PC-3 (cell line): ENCODE measurements around the gene ARHGEF2. TPM values are rescaled to one million over a fixed set of nuclear protein-coding genes. Genes with fewer than 3 reads are reported as not detected.

Experiments
- ATAC-seq: fragments of 200-7000 bp; cut with Tn5 transposase; 2 replicates; pipeline ENCODE4 v1.9.1; 2020; ENCODE audit warnings: mild to moderate bottlenecking, moderate library complexity
- BruUV-seq: library from RNA; stranded (reverse); fragments of 400-500 nt; replicated peaks from 2 replicates; lab custom pipeline; 2021; lab: Mats Ljungman, UMichigan
- CTCF ChIA-PET: fragments of 300-600 bp; sonication (Branson Sonifier 250); formaldehyde crosslinking; loops from one replicate; lab custom pipeline; 2022; ENCODE audit warnings: antibody characterized with exemption; lab: Charles Lee
- POLR2A ChIA-PET: fragments of 300-600 bp; sonication (Branson Sonifier 250); formaldehyde crosslinking; loops from one replicate; lab custom pipeline; 2022; ENCODE audit warnings: antibody characterized with exemption; ENCODE audit not compliant: unreplicated experiment; lab: Charles Lee
- DNase-seq: peaks from one replicate; pipeline ENCODE4 v3.0.0-alpha.2; 2015
- H2AFZ ChIP-seq: fragments of 300-600 bp; sonication (generic); 2 replicates; pipeline ENCODE4 v1.6.0; 2016; ENCODE audit warnings: antibody characterized with exemption, low read length
- H3F3A ChIP-seq: fragments of 300-600 bp; sonication (generic); one replicate; pipeline ENCODE4 v1.6.0; 2017; ENCODE audit warnings: antibody characterized with exemption, low read length, control low read depth, mild to moderate bottlenecking; ENCODE audit not compliant: unreplicated experiment
- H3K27ac ChIP-seq: fragments of 300-600 bp; sonication (generic); 2 replicates; pipeline ENCODE4 v1.5.1; 2016; ENCODE audit warnings: mild to moderate bottlenecking, low read length
- H3K27me3 ChIP-seq: fragments of 300-600 bp; sonication (generic); 2 replicates; pipeline ENCODE4 v1.6.1; 2016; ENCODE audit warnings: low read length, mixed read lengths
- H3K36me3 ChIP-seq: fragments of 300-600 bp; sonication (generic); 2 replicates; pipeline ENCODE4 v1.6.1; 2016; ENCODE audit warnings: low read depth, mixed run types, low read length, mixed read lengths
- H3K4me1 ChIP-seq: fragments of 300-600 bp; sonication (generic); 2 replicates; pipeline ENCODE4 v1.5.1; 2016; ENCODE audit warnings: low read length; ENCODE audit not compliant: insufficient read depth
- H3K4me2 ChIP-seq: fragments of 300-600 bp; sonication (generic); 2 replicates; pipeline ENCODE4 v1.6.0; 2016; ENCODE audit warnings: low read length
- H3K4me3 ChIP-seq: fragments of 300-600 bp; sonication (generic); 2 replicates; pipeline ENCODE4 v1.5.1; 2016; ENCODE audit warnings: mild to moderate bottlenecking, low read length, mixed read lengths
- H3K79me2 ChIP-seq: fragments of 300-600 bp; sonication (generic); 2 replicates; pipeline ENCODE4 v1.6.1; 2017; ENCODE audit warnings: low read length, mixed read lengths
- H3K9ac ChIP-seq: fragments of 300-600 bp; sonication (generic); 2 replicates; pipeline ENCODE4 v1.6.0; 2016; ENCODE audit warnings: mild to moderate bottlenecking, low read length
- H3K9me2 ChIP-seq: fragments of 300-600 bp; sonication (generic); replicated peaks from 2 replicates; pipeline ENCODE4 v1.6.1; 2016; ENCODE audit warnings: mixed run types, low read length, mixed read lengths
- H3K9me3 ChIP-seq: fragments of 300-600 bp; sonication (generic); 2 replicates; pipeline ENCODE4 v1.6.1; 2016; ENCODE audit warnings: low read length, mixed read lengths
- H4K20me1 ChIP-seq: fragments of 300-600 bp; sonication (generic); 2 replicates; pipeline ENCODE4 v1.6.1; 2016; ENCODE audit warnings: low read length, mixed read lengths
- EZH2 ChIP-seq: fragments of 300-600 bp; sonication (generic); IDR thresholded peaks from one replicate; pipeline ENCODE4 v1.6.1; 2017; ENCODE audit warnings: antibody characterized with exemption, mild to moderate bottlenecking, low read length; ENCODE audit not compliant: unreplicated experiment
- EZH2phosphoT487 ChIP-seq: fragments of 300-600 bp; sonication (generic); IDR thresholded peaks from 2 replicates; pipeline ENCODE4 v1.6.1; 2018; ENCODE audit warnings: mild to moderate bottlenecking, antibody characterized with exemption, low read length, borderline replicate concordance
- intact Hi-C: fragments of 100-400 bp; cut with micrococcal nuclease; formaldehyde crosslinking; loops from 2 replicates; pipeline ENCODE4 v1.9.0; 2023
- total RNA-seq: library from RNA; depleted of rRNA; stranded (reverse); fragments of >200 nt; gene quantifications from 2 replicates; pipeline ENCODE4 v1.2.3, GENCODE V29; 2014
- TF ChIP-seq, protein P1 (sequence below): fragments of 300-600 bp; sonication (generic); conservative IDR thresholded peaks from 2 replicates; pipeline ENCODE4 v1.5.1; 2017; ENCODE audit warnings: antibody characterized with exemption, low read depth, mild to moderate bottlenecking, low read length

The ARHGEF2 gene
- total RNA-seq, 1 experiment from 2014 or later: 65.9 TPM

DNA sequence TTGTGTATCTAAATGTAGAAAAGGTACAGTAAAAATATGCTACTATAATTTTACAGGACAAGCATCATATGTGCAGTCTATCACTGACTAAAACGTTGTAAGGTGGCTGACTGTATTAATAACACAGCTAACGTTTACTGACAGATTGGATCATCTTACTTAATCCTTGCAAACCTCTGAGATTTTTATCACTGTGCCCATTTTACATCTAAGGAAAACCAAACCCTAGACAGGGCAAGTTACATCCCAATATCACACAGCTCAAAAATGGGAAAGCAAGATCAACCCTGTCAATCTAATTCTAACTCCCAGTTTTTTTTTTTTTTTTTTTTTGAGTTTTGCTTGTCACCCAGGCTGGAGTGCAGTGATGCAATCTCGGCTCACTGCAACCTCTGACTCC, 59.7 kb downstream of the ARHGEF2 start:
- TF ChIP-seq EZH2phosphoT487 (no peak), EZH2 (no peak)
- TF ChIP-seq, protein P1, sequence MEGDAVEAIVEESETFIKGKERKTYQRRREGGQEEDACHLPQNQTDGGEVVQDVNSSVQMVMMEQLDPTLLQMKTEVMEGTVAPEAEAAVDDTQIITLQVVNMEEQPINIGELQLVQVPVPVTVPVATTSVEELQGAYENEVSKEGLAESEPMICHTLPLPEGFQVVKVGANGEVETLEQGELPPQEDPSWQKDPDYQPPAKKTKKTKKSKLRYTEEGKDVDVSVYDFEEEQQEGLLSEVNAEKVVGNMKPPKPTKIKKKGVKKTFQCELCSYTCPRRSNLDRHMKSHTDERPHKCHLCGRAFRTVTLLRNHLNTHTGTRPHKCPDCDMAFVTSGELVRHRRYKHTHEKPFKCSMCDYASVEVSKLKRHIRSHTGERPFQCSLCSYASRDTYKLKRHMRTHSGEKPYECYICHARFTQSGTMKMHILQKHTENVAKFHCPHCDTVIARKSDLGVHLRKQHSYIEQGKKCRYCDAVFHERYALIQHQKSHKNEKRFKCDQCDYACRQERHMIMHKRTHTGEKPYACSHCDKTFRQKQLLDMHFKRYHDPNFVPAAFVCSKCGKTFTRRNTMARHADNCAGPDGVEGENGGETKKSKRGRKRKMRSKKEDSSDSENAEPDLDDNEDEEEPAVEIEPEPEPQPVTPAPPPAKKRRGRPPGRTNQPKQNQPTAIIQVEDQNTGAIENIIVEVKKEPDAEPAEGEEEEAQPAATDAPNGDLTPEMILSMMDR: no peak
- H3K36me3 ChIP-seq: peaks cover 87% of the 10 kb centered on the region
- peaks cover 29% of the 10 kb centered on the region for H3F3A ChIP-seq
- no peak overlapping the region for H2AFZ ChIP-seq
- BruUV-seq: no TSS peak
- H3K4me2 ChIP-seq: no peak overlapping the region
- ChIA-PET POLR2A (interaction anchor here (0.6 kb wide), 1 partner anchor 12 kb away, joined by 16 read pairs; no protein-coding TSS in a partner anchor), CTCF (no interaction called here)
- ATAC-seq: no peak
- H3K9me2 ChIP-seq: no peaks in the 10 kb centered on the region
- no peak overlapping the region for H3K27ac ChIP-seq
- H4K20me1 ChIP-seq: peaks cover 33% of the 10 kb centered on the region; the same call in 1 of the 2 replicates
- peaks cover 5% of the 10 kb centered on the region; the same call in 1 of the 2 replicates for H3K4me1 ChIP-seq
- peaks cover 38% of the 10 kb centered on the region for H3K79me2 ChIP-seq
- no peaks in the 10 kb centered on the region for H3K27me3 ChIP-seq
- intact Hi-C loops: no loop called here
- H3K4me3 ChIP-seq: no peak overlapping the region
- H3K9me3 ChIP-seq: no peaks in the 10 kb centered on the region
- no peak overlapping the region for H3K9ac ChIP-seq
- DNase-seq: no peak

GRCh38 chr1:155913969-155914757, 64.2 kb downstream of the ARHGEF2 start:
- ChIA-PET POLR2A (no interaction called here), CTCF (no interaction called here)
- Histone ChIP-seq H3F3A (peaks cover 53% of the 10 kb centered on the region), H2AFZ (no peak overlapping the region), H3K4me3 (no peak overlapping the region), H3K9me2 (no peaks in the 10 kb centered on the region), H3K79me2 (peaks cover 29% of the 10 kb centered on the region), H4K20me1 (peaks cover 20% of the 10 kb centered on the region; the same call in 1 of the 2 replicates), H3K9me3 (no peaks in the 10 kb centered on the region), H3K27ac (no peak overlapping the region), H3K9ac (no peak overlapping the region), H3K4me1 (peaks cover 32% of the 10 kb centered on the region), H3K36me3 (peaks cover 63% of the 10 kb centered on the region), H3K4me2 (no peak overlapping the region), H3K27me3 (no peaks in the 10 kb centered on the region)
- DNase-seq (no peak), ATAC-seq (no peak)
- no peak for TF ChIP-seq EZH2phosphoT487
- TF ChIP-seq, protein P1: no peak
- TF ChIP-seq EZH2: no peak
- no TSS peak for BruUV-seq
- intact Hi-C loops: loop anchor here (5.0 kb wide), 1 partner anchor 57 kb away; the partner anchor contains the start of genes GON4L and SYT11
